ENCODE measurements around the gene ERVK3-1.

- TF ChIP-seq CTCF (IDR thresholded peaks at IDR 0.05; ENCODE audit: poor library complexity) (no peak), EZH2 (IDR thresholded peaks at IDR 0.05; ENCODE audit: borderline replicate concordance) (no peak)
Observed at GRCh38 chr19:58364146-58364545, 59.0 kb downstream of the ERVK3-1 start.
